Measurements from ENCODE around the gene CDK16. TPM values are rescaled to one million over a fixed set of nuclear protein-coding genes. Genes with fewer than 3 reads are reported as not detected.

The CDK16 gene
- total RNA-seq, 2 experiments from 2014 or later, result 62.7 to 78.9 TPM

GRCh38 chrX:47223476-47224250 is 5.2 kb downstream of the CDK16 start:
- ATAC-seq (no peak), DNase-seq (no peak)
- intact Hi-C loops (cut with DNase I, micrococcal nuclease), result no loop called here
- ChIA-PET CTCF (no interaction called here), POLR2A (no interaction called here)
- H3K9me3 Mint-ChIP-seq (ENCODE audit: low read depth), result no peaks in the 10 kb centered on the region
- H3K36me3 Mint-ChIP-seq (ENCODE audit: low read depth), result peaks cover 56% of the 10 kb centered on the region
- H3K4me3 Mint-ChIP-seq, result no peak overlapping the region
- no peaks in the 10 kb centered on the region for H3K27me3 Mint-ChIP-seq
- peaks cover 17% of the 10 kb centered on the region for H3K4me1 Mint-ChIP-seq
- no peak overlapping the region for H3K27ac Mint-ChIP-seq

- ATAC-seq (no peak), DNase-seq (no peak)
- H3K27ac Mint-ChIP-seq, result no peak overlapping the region
- peaks cover 56% of the 10 kb centered on the region for H3K36me3 Mint-ChIP-seq (ENCODE audit: low read depth)
- no peaks in the 10 kb centered on the region for H3K27me3 Mint-ChIP-seq
- H3K9me3 Mint-ChIP-seq (ENCODE audit: low read depth), result no peaks in the 10 kb centered on the region
- intact Hi-C loops (cut with DNase I, micrococcal nuclease), result no loop called here
- POLR2A ChIA-PET, result no interaction called here
- H3K4me3 Mint-ChIP-seq, result no peak overlapping the region
- peaks cover 17% of the 10 kb centered on the region for H3K4me1 Mint-ChIP-seq
- CTCF ChIA-PET, result no interaction called here
Observed at GRCh38 chrX:47224266-47224895, 5.9 kb downstream of the CDK16 start.

DNA sequence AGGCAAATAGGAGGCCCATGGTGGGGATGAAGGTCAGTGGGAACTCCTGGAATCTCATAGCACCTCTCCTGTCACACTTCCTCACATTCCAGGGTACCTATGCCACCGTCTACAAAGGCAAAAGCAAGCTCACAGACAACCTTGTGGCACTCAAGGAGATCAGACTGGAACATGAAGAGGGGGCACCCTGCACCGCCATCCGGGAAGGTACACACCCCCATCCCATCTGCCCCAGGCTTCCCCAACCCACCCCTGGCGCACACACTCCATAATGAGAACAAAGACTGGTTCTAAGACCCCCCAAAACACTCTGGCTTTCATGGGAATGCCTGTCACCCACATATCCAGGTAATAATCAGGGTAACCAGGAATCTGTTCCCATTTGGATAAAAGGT is 6.4 kb downstream of the CDK16 start:
- POLR2A ChIA-PET, result no interaction called here

DNA sequence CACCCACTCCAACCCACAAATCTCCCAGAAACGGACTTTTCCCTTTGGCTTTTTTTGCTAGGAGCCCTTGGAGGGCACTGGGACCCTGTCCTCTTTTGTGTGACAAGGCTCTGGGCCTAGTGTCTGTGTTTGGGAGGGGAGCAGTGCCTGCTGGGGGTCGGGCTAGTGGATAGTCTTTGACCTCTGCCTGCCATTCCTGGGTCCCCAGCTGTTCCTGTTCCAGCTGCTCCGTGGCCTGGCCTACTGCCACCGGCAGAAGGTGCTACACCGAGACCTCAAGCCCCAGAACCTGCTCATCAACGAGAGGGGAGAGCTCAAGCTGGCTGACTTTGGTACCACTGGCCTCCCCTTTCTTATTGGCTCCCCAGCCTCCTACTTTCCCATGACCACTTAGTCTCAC is 7.6 kb downstream of the CDK16 start:
- intact Hi-C loops (cut with DNase I, micrococcal nuclease), result no loop called here
- ChIA-PET POLR2A (interaction anchor here (0.6 to 0.7 kb wide), 3 partner anchors 13 to 169 kb away, joined by 3 to 4 read pairs (median 4); no protein-coding TSS in a partner anchor), CTCF (no interaction called here)
- Mint-ChIP-seq H3K36me3 (ENCODE audit: low read depth) (peaks cover 44% of the 10 kb centered on the region), H3K27ac (no peak overlapping the region), H3K4me3 (no peak overlapping the region), H3K9me3 (ENCODE audit: low read depth) (no peaks in the 10 kb centered on the region), H3K4me1 (peaks cover 5% of the 10 kb centered on the region), H3K27me3 (no peaks in the 10 kb centered on the region)
- ATAC-seq (no peak), DNase-seq (no peak)

More for the DNA sequence above, 6.4 kb downstream of the CDK16 start:
- H3K27me3 Mint-ChIP-seq, result no peaks in the 10 kb centered on the region
- H3K4me3 Mint-ChIP-seq, result no peak overlapping the region
- peaks cover 13% of the 10 kb centered on the region for H3K4me1 Mint-ChIP-seq
- CTCF ChIA-PET, result no interaction called here
- H3K27ac Mint-ChIP-seq, result no peak overlapping the region
- DNase-seq, result no peak
- no peak for ATAC-seq
- peaks cover 52% of the 10 kb centered on the region for H3K36me3 Mint-ChIP-seq (ENCODE audit: low read depth)
- intact Hi-C loops (cut with DNase I, micrococcal nuclease), result no loop called here
- no peaks in the 10 kb centered on the region for H3K9me3 Mint-ChIP-seq (ENCODE audit: low read depth)

DNA sequence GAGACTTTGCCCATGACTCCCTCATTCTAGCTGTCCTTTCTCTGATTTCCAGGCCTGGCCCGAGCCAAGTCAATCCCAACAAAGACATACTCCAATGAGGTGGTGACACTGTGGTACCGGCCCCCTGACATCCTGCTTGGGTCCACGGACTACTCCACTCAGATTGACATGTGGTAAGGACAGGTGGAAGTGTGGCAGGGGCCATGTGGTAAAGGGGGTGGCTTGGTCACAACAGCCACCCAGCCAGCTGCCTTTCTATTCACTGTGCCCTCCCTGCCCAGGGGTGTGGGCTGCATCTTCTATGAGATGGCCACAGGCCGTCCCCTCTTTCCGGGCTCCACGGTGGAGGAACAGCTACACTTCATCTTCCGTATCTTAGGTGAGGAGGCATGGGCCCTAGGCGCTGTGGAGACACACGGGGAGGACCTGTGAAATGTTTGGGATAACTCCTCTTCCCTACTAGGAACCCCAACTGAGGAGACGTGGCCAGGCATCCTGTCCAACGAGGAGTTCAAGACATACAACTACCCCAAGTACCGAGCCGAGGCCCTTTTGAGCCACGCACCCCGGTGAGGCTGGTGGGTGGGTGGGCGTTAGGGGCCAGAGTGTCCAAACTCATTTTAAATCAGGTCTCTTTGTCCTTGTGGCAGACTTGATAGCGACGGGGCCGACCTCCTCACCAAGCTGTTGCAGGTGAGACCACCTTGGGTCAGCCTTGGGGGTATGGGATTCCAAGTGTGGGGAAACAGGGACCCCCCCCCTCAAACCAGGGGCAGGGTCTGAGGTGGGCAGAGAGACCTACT is 8.3 kb downstream of the CDK16 start:
- H3K4me1 Mint-ChIP-seq, result peaks cover 3% of the 10 kb centered on the region
- H3K4me3 Mint-ChIP-seq, result no peak overlapping the region
- ATAC-seq (no peak), DNase-seq (no peak)
- intact Hi-C loops (cut with DNase I, micrococcal nuclease), result no loop called here
- no peaks in the 10 kb centered on the region for H3K27me3 Mint-ChIP-seq
- no peaks in the 10 kb centered on the region for H3K9me3 Mint-ChIP-seq (ENCODE audit: low read depth)
- no peak overlapping the region for H3K27ac Mint-ChIP-seq
- peaks cover 44% of the 10 kb centered on the region for H3K36me3 Mint-ChIP-seq (ENCODE audit: low read depth)
- CTCF ChIA-PET, result no interaction called here
- POLR2A ChIA-PET, result interaction anchor here (0.6 to 0.7 kb wide), 3 partner anchors 12 to 168 kb away, joined by 3 to 4 read pairs (median 4); no protein-coding TSS in a partner anchor

DNA sequence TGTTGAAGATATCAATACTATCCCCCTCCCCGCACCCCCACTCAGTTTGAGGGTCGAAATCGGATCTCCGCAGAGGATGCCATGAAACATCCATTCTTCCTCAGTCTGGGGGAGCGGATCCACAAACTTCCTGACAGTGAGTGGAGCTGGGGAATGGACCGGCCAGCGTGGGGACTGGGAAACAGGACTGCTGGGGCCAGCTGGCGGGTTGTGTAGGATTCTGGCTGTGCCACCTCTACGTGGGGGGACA is 8.8 kb downstream of the CDK16 start:
- DNase-seq (no peak), ATAC-seq (no peak)
- no peak overlapping the region for H3K4me3 Mint-ChIP-seq
- H3K9me3 Mint-ChIP-seq (ENCODE audit: low read depth), result no peaks in the 10 kb centered on the region
- peaks cover 41% of the 10 kb centered on the region for H3K36me3 Mint-ChIP-seq (ENCODE audit: low read depth)
- ChIA-PET CTCF (no interaction called here), POLR2A (no interaction called here)
- peaks cover 3% of the 10 kb centered on the region for H3K4me1 Mint-ChIP-seq
- no peaks in the 10 kb centered on the region for H3K27me3 Mint-ChIP-seq
- no peak overlapping the region for H3K27ac Mint-ChIP-seq
- intact Hi-C loops (cut with DNase I, micrococcal nuclease), result no loop called here

- Mint-ChIP-seq H3K4me3 (no peak overlapping the region), H3K27me3 (no peaks in the 10 kb centered on the region), H3K9me3 (ENCODE audit: low read depth) (no peaks in the 10 kb centered on the region), H3K4me1 (peaks cover 3% of the 10 kb centered on the region), H3K36me3 (ENCODE audit: low read depth) (peaks cover 36% of the 10 kb centered on the region), H3K27ac (no peak overlapping the region)
- no peak for ATAC-seq
- ChIA-PET POLR2A (interaction anchor here (0.6 kb wide), 1 partner anchor 1693 kb away, joined by 4 read pairs; no protein-coding TSS in a partner anchor), CTCF (no interaction called here)
- intact Hi-C loops (cut with DNase I, micrococcal nuclease), result no loop called here
- DNase-seq, result no peak
Observed at GRCh38 chrX:47228550-47229270, 10.2 kb downstream of the CDK16 start.

DNA sequence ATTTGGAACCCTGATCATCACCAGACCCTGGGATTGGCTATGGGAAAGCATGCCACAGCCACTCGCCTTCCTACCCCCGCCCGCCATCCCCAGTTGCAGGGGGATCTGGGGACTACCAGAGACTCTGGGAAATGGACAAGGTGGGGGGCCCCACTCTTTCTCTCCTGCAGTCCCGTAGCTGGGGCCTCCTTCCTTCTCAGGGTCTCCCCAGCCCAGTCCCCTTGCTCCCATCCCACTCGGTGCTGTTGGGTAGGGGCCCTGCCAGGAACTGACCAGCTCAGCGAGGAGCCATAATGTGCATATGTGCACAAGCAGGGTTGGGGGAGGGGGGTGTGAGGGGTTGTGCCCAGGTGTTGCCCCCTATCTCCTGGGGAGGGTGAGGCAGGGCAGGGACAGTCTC is 10.9 kb downstream of the CDK16 start:
- Mint-ChIP-seq H3K4me1 (peaks cover 3% of the 10 kb centered on the region), H3K4me3 (no peak overlapping the region), H3K27ac (no peak overlapping the region), H3K27me3 (no peaks in the 10 kb centered on the region), H3K36me3 (ENCODE audit: low read depth) (peaks cover 29% of the 10 kb centered on the region), H3K9me3 (ENCODE audit: low read depth) (no peaks in the 10 kb centered on the region)
- POLR2A ChIA-PET, result interaction anchor here (0.6 kb wide), 1 partner anchor 1692 kb away, joined by 4 read pairs; no protein-coding TSS in a partner anchor
- intact Hi-C loops (cut with DNase I, micrococcal nuclease), result no loop called here
- CTCF ChIA-PET, result no interaction called here
- no peak for DNase-seq
- no peak for ATAC-seq

DNA sequence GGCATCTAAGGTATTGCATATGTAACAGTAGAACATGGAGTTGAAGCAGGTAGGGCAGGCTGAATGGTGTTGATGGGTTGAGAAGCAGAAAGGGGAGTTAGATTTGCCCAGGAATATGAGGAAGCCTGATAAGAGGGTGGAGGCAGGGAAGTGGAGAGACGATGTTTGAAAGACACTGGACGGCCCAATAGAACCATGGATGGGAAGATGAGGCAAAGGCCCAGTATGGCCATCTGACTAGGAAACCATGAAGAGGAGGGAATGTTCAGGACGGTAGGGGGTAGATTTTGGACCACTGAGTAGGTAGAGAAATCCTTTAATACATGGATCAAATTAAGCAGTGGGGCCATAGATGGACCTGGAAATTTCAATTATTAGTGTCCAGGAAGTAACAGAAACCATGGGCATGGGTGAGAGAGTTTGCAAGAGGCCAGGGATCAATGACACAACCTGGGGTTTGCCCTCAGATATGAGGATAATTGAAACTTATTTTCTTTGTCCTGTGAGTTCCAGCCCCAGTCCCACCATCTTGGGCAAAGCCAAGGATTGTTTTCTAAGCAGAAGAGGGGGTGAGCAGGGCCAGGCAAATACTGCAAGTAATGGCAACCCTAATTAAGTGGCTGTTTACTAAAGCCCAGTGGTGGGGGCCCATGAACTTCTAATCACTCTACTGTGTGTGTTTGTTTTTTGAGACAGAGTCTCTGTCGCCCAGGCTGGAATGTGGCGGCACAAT is 11.8 kb downstream of the CDK16 start:
- H3K4me3 Mint-ChIP-seq, result no peak overlapping the region
- ATAC-seq (no peak), DNase-seq (no peak)
- peaks cover 24% of the 10 kb centered on the region for H3K36me3 Mint-ChIP-seq (ENCODE audit: low read depth)
- peaks cover 5% of the 10 kb centered on the region for H3K4me1 Mint-ChIP-seq
- H3K27ac Mint-ChIP-seq, result no peak overlapping the region
- POLR2A ChIA-PET, result interaction anchor here (1.4 kb wide), 1 partner anchor 12 kb away, joined by 4 read pairs; no protein-coding TSS in a partner anchor
- H3K27me3 Mint-ChIP-seq, result no peaks in the 10 kb centered on the region
- no peaks in the 10 kb centered on the region for H3K9me3 Mint-ChIP-seq (ENCODE audit: low read depth)
- CTCF ChIA-PET, result no interaction called here
- intact Hi-C loops (cut with DNase I, micrococcal nuclease), result loop anchor here (5.0 kb wide), 3 partner anchors 38 to 152 kb away; partner anchors contain the start of gene UBA1 (in 1 of the 2)

DNA sequence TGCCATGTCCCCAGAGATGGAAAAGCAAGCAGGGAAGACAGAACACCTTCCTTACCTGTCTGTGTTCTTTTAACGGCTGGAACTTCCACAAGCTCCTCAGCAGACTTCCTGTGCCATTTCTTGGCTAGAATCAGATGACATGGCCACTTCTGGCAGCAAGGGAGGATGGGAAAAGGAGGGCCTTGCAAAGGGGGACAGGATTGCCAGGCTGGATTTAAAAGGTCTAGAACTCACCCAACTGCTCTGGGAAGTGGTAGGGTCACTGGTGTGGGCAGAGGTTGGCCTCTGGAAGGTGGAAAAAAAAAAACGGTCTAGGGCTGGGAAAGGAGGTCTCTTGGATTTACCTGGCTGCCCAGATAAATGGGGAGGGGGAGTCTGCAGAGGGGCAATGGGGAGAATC is 12.7 kb downstream of the CDK16 start:
- ATAC-seq (no peak), DNase-seq (no peak)
- no peak overlapping the region for H3K27ac Mint-ChIP-seq
- intact Hi-C loops (cut with DNase I, micrococcal nuclease), result loop anchor here (5.0 kb wide), 3 partner anchors 39 to 151 kb away; partner anchors contain the start of gene UBA1 (in 1 of the 2)
- no peaks in the 10 kb centered on the region for H3K9me3 Mint-ChIP-seq (ENCODE audit: low read depth)
- CTCF ChIA-PET, result interaction anchor here (0.7 kb wide), 1 partner anchor 13 kb away, joined by 3 read pairs; no protein-coding TSS in a partner anchor
- POLR2A ChIA-PET, result interaction anchor here (1.4 kb wide), 1 partner anchor 13 kb away, joined by 4 read pairs; no protein-coding TSS in a partner anchor
- H3K36me3 Mint-ChIP-seq (ENCODE audit: low read depth), result peaks cover 17% of the 10 kb centered on the region
- no peak overlapping the region for H3K4me3 Mint-ChIP-seq
- H3K27me3 Mint-ChIP-seq, result no peaks in the 10 kb centered on the region
- peaks cover 14% of the 10 kb centered on the region for H3K4me1 Mint-ChIP-seq
